Measurements from ENCODE around the gene HAUS7.

- TF ChIP-seq EZH2 (IDR thresholded peaks at IDR 0.05; ENCODE audit: insufficient read depth, poor library complexity, severe bottlenecking) (no peak), EZH2phosphoT487 (IDR thresholded peaks at IDR 0.05; ENCODE audit: insufficient read depth, low read depth) (no peak)
Observed at GRCh38 chrX:153456704-153457103, 13.7 kb downstream of the HAUS7 start.
